Esophagus (tissue), 2 donors: ENCODE measurements around the gene DHCR7. TPM values are rescaled to one million over a fixed set of nuclear protein-coding genes. Genes with fewer than 3 reads are reported as not detected.

Source experiments
- H3K27ac ChIP-seq, 2 donors: one replicate each; pipeline ENCODE4 v1.5.1; 2013; ENCODE audit warnings: low read depth in 2 of 2, mild to moderate bottlenecking in 2 of 2, inconsistent platforms in 1 of 2, low read length in 1 of 2, moderate library complexity in 1 of 2
- H3K27me3 ChIP-seq, 2 donors: one replicate each; pipeline ENCODE4 v1.6.1; 2013; ENCODE audit warnings: low read length in 2 of 2, control low read depth in 1 of 2, mild to moderate bottlenecking in 1 of 2; ENCODE audit not compliant: insufficient read depth in 2 of 2, control insufficient read depth in 1 of 2
- H3K36me3 ChIP-seq, 2 donors: one replicate each; pipeline ENCODE4 v1.6.1; 2013; ENCODE audit warnings: low read length in 1 of 2; ENCODE audit not compliant: control insufficient read depth in 2 of 2, insufficient read depth in 2 of 2
- H3K4me1 ChIP-seq, 2 donors: one replicate each; pipeline ENCODE4 v1.6.1; 2013; ENCODE audit warnings: low read length in 1 of 2; ENCODE audit not compliant: control insufficient read depth in 2 of 2, insufficient read depth in 2 of 2
- H3K4me3 ChIP-seq, 2 donors: one replicate each; pipeline ENCODE4 v1.5.1; 2013; ENCODE audit warnings: low read length in 2 of 2, mild to moderate bottlenecking in 2 of 2, low read depth in 1 of 2, moderate library complexity in 1 of 2
- H3K9me3 ChIP-seq, 2 donors: one replicate each; pipeline ENCODE4 v1.6.1; 2013; ENCODE audit warnings: mild to moderate bottlenecking in 2 of 2, low read depth in 1 of 2, low read length in 1 of 2, moderate library complexity in 1 of 2; ENCODE audit not compliant: control insufficient read depth in 2 of 2, insufficient read depth in 1 of 2
- WGBS, 2 donors: extraction: QIAGEN DNeasy Blood & Tissue Kit; methylation state at CpG; one replicate each; pipeline ENCODE4 v1.1.7; 2013; 5-methylcytosine and 5-hydroxymethylcytosine counted together
- polyA plus RNA-seq, 2 donors: library from polyadenylated mRNA; stranded (reverse); fragments of 200-250 nt; gene quantifications; one replicate each; pipeline ENCODE4 v1.2.3, GENCODE V29; 2013
- donor health status: healthy with polysubstance abuse.
- donor health status: Bipolar disorder and iron deficiency.

Gene DHCR7
- polyA plus RNA-seq, 2 donors = 26.2 to 41.8 TPM

- Histone ChIP-seq H3K9me3 (peaks cover 0 to 3% of the 10 kb centered on the region in 2 donors), H3K4me3 (no peak overlapping the region), H3K27me3 (peaks cover 0 to 3% of the 10 kb centered on the region in 2 donors), H3K27ac (no peak overlapping the region), H3K4me1 (no peaks in the 10 kb centered on the region), H3K36me3 (no peaks in the 10 kb centered on the region)
- 49 to 69% methylated on average over 8 of the region's 8 CpGs for WGBS, 2 donors
Observed at GRCh38 chr11:71384561-71384960, 63.6 kb downstream of the DHCR7 start.

Other genes with a start within 250 kb of the DHCR7 start
- gene SHANK2, start 195.8 kb downstream of the DHCR7 start, polyA plus RNA-seq = 1 to 10 TPM in 1 of 2 donors, under 1 TPM in 1; 0.84 to 4.4 TPM
- 10 to 100 TPM; 67.9 to 98.4 TPM for gene NADSYN1, start 4.8 kb upstream of the DHCR7 start, polyA plus RNA-seq
- under 1 TPM in 1 of 2 donors, not detected in 1; 0.20 TPM for gene KRTAP5-7, start 78.9 kb upstream of the DHCR7 start, polyA plus RNA-seq
- under 1 TPM; 0.07 to 0.31 TPM for gene KRTAP5-8, start 89.6 kb upstream of the DHCR7 start, polyA plus RNA-seq
- under 1 TPM; 0.28 to 0.92 TPM for gene KRTAP5-9, start 100.0 kb upstream of the DHCR7 start, polyA plus RNA-seq
- gene KRTAP5-10, start 117.2 kb upstream of the DHCR7 start, polyA plus RNA-seq = under 1 TPM; 0.05 to 0.12 TPM
- not detected for gene KRTAP5-11, start 134.5 kb upstream of the DHCR7 start, polyA plus RNA-seq